Right lobe of liver (tissue), 6 donors: ENCODE results near the gene PRDM16. TPM values are rescaled to one million over a fixed set of nuclear protein-coding genes. Genes with fewer than 3 reads are reported as not detected.

Source experiments
- ATAC-seq, 4 donors: fragments of 200-7000 bp; cut with Tn5 transposase; one replicate each; pipeline ENCODE4 v1.9.1; 2020; ENCODE audit warnings: mild to moderate bottlenecking in 4 of 4, moderate library complexity in 4 of 4
- DNase-seq, 3 donors: peaks; one replicate each; pipeline ENCODE4 v3.0.0-alpha.2; 2020
- H3K27ac ChIP-seq, 3 donors: fragments of 200-600 bp; one replicate each; pipeline ENCODE4 v1.8.0; 2022
- H3K27me3 ChIP-seq, 2 donors: fragments of 200-600 bp; one replicate each; pipeline ENCODE4 v1.8.0; 2022
- H3K36me3 ChIP-seq, 4 donors: fragments of 200-600 bp; sonication (generic) in 1 of 4; one replicate each; pipeline versions ENCODE4 v1.5.1 to v1.8.0; 2017 to 2022; ENCODE audit warnings: control low read depth in 1 of 4
- H3K4me1 ChIP-seq, 4 donors: fragments of 200-600 bp; sonication (generic) in 1 of 4; one replicate each; pipeline versions ENCODE4 v1.5.1 to v1.8.0; 2017 to 2022; ENCODE audit warnings: control low read depth in 1 of 4
- H3K4me3 ChIP-seq, 3 donors: fragments of 200-600 bp; one replicate each; pipeline ENCODE4 v1.8.0; 2022
- H3K9me3 ChIP-seq, 4 donors: fragments of 200-600 bp; sonication (generic) in 1 of 4; one replicate each; pipeline versions ENCODE4 v1.5.1 to v1.8.0; 2017 to 2022; ENCODE audit warnings: control low read depth in 1 of 4
- CTCF ChIP-seq, 4 donors: fragments of 200-600 bp in 3 of 4; fragments of 450-650 bp in 1 of 4; IDR thresholded peaks; one replicate each; pipeline versions ENCODE4 v1.5.1 to v1.8.0; 2016 to 2022; ENCODE audit warnings: antibody characterized with exemption in 4 of 4, mild to moderate bottlenecking in 2 of 4
- POLR2A ChIP-seq: fragments of 450-650 bp; IDR thresholded peaks from one replicate; pipeline ENCODE4 v1.6.1; 2017; ENCODE audit warnings: antibody characterized with exemption, mild to moderate bottlenecking
- WGBS: methylation state at CpG from one replicate; pipeline ENCODE4 v1.1.6; 2018; ENCODE audit warnings: low coverage, low lambda C conversion rate; ENCODE audit not compliant: insufficient coverage; ENCODE audit errors: missing lambda C conversion rate; 5-methylcytosine and 5-hydroxymethylcytosine counted together
- intact Hi-C, 2 donors: fragments of 100-400 bp; cut with DNase I; formaldehyde crosslinking; loops; one replicate each; pipeline versions ENCODE4 v1.11.2 to v1.14.1; 2022
- total RNA-seq, 6 experiments: library from RNA; depleted of rRNA in 2 of 6; stranded (reverse); fragments of >200 nt in 2 of 6; fragmentation: NEBNext Ultra II Directional in 3 of 6; extraction: Animal tissue kit (Norgen Biotek cat#: 25700) in 3 of 6; gene quantifications; one replicate each; pipeline versions ENCODE4 v1.1.0 to v1.2.4, GENCODE V29; 2016 to 2023
- donor health status: DM: no; HTN: yes; CAD: no.
- donor health status: DM: no; HTN: no; CAD: no.
- donor health status: DM: no; HTN: no; CAD: no.
- donor health status: DM: no; HTN: yes; CAD: no.
- donor health status: DM: no; HTN: yes; CAD: no.

The PRDM16 gene
- total RNA-seq, 6 experiments from 2014 or later = 0.06 to 0.75 (median 0.28) TPM

- Histone ChIP-seq H3K4me3 (no peak overlapping the region), H3K27ac (no peak overlapping the region), H3K9me3 (no peaks in the 10 kb centered on the region), H3K36me3 (no peaks in the 10 kb centered on the region), H3K27me3 (no peaks in the 10 kb centered on the region), H3K4me1 (no peaks in the 10 kb centered on the region)
- TF ChIP-seq POLR2A = no peak
- TF ChIP-seq CTCF (IDR thresholded peaks at IDR 0.05) = no peak
- DNase-seq = no peak
- WGBS = 83% methylated on average over 13 of the region's 38 CpGs
- no peak for ATAC-seq
- intact Hi-C loops = no loop called here
Measured at GRCh38 chr1:3153902-3154795, 85.1 kb downstream of the PRDM16 start.

- no peak overlapping the region for H3K27ac ChIP-seq
- DNase-seq = no peak
- no peaks in the 10 kb centered on the region for H3K9me3 ChIP-seq
- H3K4me1 ChIP-seq = no peaks in the 10 kb centered on the region
- H3K27me3 ChIP-seq = no peaks in the 10 kb centered on the region
- intact Hi-C loops = no loop called here
- no peak for TF ChIP-seq POLR2A
- TF ChIP-seq CTCF (IDR thresholded peaks at IDR 0.05) = no peak
- WGBS = 56% methylated on average over 34 of the region's 42 CpGs
- H3K4me3 ChIP-seq = no peak overlapping the region
- ATAC-seq = no peak
- H3K36me3 ChIP-seq = no peaks in the 10 kb centered on the region
Measured at GRCh38 chr1:3155056-3155925, 86.3 kb downstream of the PRDM16 start.

GRCh38 chr1:3155926-3156220, 86.9 kb downstream of the PRDM16 start:
- H3K9me3 ChIP-seq = no peaks in the 10 kb centered on the region
- no peaks in the 10 kb centered on the region for H3K36me3 ChIP-seq
- no peak overlapping the region for H3K27ac ChIP-seq
- no peaks in the 10 kb centered on the region for H3K27me3 ChIP-seq
- H3K4me3 ChIP-seq = no peak overlapping the region
- 28% methylated on average over 5 of the region's 5 CpGs for WGBS
- no peaks in the 10 kb centered on the region for H3K4me1 ChIP-seq
- TF ChIP-seq CTCF (IDR thresholded peaks at IDR 0.05) (no peak), POLR2A (no peak)
- no peak for DNase-seq
- intact Hi-C loops = no loop called here
- no peak for ATAC-seq

GRCh38 chr1:3156936-3157335, 87.9 kb downstream of the PRDM16 start:
- no peak for ATAC-seq
- 87% methylated on average over 9 of the region's 19 CpGs for WGBS
- DNase-seq = no peak
- H3K27ac ChIP-seq = no peak overlapping the region
- no peak overlapping the region for H3K4me3 ChIP-seq
- intact Hi-C loops = no loop called here
- TF ChIP-seq CTCF (IDR thresholded peaks at IDR 0.05) (no peak), POLR2A (no peak)
- no peaks in the 10 kb centered on the region for H3K4me1 ChIP-seq
- H3K9me3 ChIP-seq = no peaks in the 10 kb centered on the region
- no peaks in the 10 kb centered on the region for H3K36me3 ChIP-seq
- H3K27me3 ChIP-seq = no peaks in the 10 kb centered on the region
